ENCODE measurements around the gene EDRF1. TPM values are rescaled to one million over a fixed set of nuclear protein-coding genes. Genes with fewer than 3 reads are reported as not detected.

The EDRF1 gene
- total and polyA plus RNA-seq, 2 of the 13 experiments (the other 11 are each of a cell fraction or from before 2014, with no cell fraction given), result 16.9 to 26.7 TPM

DNA sequence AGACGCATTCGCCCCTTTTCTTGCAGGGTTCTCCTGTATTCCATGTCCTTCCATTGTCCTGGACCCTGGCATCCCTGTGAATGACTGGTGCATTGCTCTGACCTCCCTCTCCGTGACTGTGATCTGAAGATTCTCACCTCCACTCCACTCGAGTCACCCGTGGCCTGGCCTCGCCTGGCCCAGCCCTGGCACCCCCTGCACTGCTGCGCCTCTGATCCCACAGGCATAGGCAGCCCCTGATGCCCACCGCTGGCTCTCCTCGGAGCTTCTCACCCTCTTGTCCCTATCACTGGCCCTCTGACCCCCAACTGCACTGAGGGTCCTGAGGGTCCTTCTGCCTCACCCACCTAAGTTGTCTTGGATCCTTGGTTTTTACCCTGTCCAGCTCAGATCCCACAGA, 58.3 kb downstream of the EDRF1 start:
- H3K27ac ChIP-seq (ENCODE audit: extremely low read length, insufficient read depth, low read length), result no peak overlapping the region
- ATAC-seq, result no peak
- H3K9ac ChIP-seq (ENCODE audit: insufficient read depth, low read depth, low read length), result no peak overlapping the region
- CTCF ChIA-PET (ENCODE audit: low intra/inter-chr PET ratio, low total read pairs), result no interaction called here
- no peaks in the 10 kb centered on the region for H3K9me3 ChIP-seq (ENCODE audit: low read length)
- no peaks in the 10 kb centered on the region for H4K20me1 ChIP-seq (ENCODE audit: insufficient read depth, low read length)
- H2AFZ ChIP-seq (ENCODE audit: low read length), result peak overlapping the region; percentile 54
- no peaks in the 10 kb centered on the region for H3K79me2 ChIP-seq (ENCODE audit: insufficient read depth, low read length)
- no peak overlapping the region for H3K4me3 ChIP-seq (replicated peaks in 1 of 3; ENCODE audit: insufficient read depth in 1 of 3, low read depth in 2 of 3, low read length in 3 of 3)
- H3K27me3 ChIP-seq (ENCODE audit: control insufficient read depth in 1 of 2, insufficient read depth in 2 of 2, low read length in 2 of 2), result no peaks in the 10 kb centered on the region; a peak in 3 of 5 replicates
- intact Hi-C loops (cut with micrococcal nuclease; ENCODE audit: unreplicated experiment), result loop anchor here (10.0 kb wide), 1 partner anchor 47 kb away; the partner anchor contains the start of genes BCCIP and UROS
- WGBS (ENCODE audit: low lambda C conversion rate), result 53% methylated on average over 9 of the region's 9 CpGs
- peaks cover 29% of the 10 kb centered on the region for H3K4me1 ChIP-seq (ENCODE audit: insufficient read depth, low read length)
- BruUV-seq (replicated peaks), result no TSS peak
- H3K4me2 ChIP-seq (ENCODE audit: low read depth, low read length), result no peak overlapping the region
- 0 out of 2 replicates have a peak, but pooled peaks have one; percentile 12 for TF ChIP-seq ZNF687 (CRISPR knock-in tag; IDR thresholded peaks at IDR 0.05)
- TF ChIP-seq ADNP (CRISPR knock-in tag; IDR thresholded peaks at IDR 0.05), result no peak
- no peak for TF ChIP-seq HOXA5 (CRISPR knock-in tag; IDR thresholded peaks at IDR 0.05)
- TF ChIP-seq MXD4 (CRISPR knock-in tag; IDR thresholded peaks at IDR 0.05), result no peak
- no peak for TF ChIP-seq TOE1 (CRISPR knock-in tag; IDR thresholded peaks at IDR 0.05)
- POLR2A ChIA-PET, result interaction anchor here (0.9 kb wide), 1 partner anchor 45 kb away, joined by 3 read pairs; the partner anchor contains the start of genes BCCIP and UROS
- H3K36me3 ChIP-seq (replicated peaks in 1 of 2; ENCODE audit: control insufficient read depth in 1 of 2, insufficient read depth in 2 of 2, low read length in 2 of 2), result no peaks in the 10 kb centered on the region
- FAIRE-seq, result no peak
- DNase-seq (ENCODE audit: low spot score), result no peak
- in situ Hi-C loops (cut with HindIII; ENCODE audit: extremely low pct_ligation_motif_present, low pct_unique_long_range_greater_than_20kb), result no loop called here

All from HepG2 (cell line).